Non-pigmented ciliary epithelial cell (primary cell): ENCODE data around the gene SLC23A1.
"Not testable (repeated sequence)": the region's sequence is repeated elsewhere in the genome, so short reads cannot be mapped to it uniquely, and the experiment has no call there.

Experiments
- DNase-seq: peaks from one replicate; pipeline ENCODE4 v3.0.0-alpha.2; 2010; ENCODE audit warnings: low read depth

The SLC23A1 gene

GRCh38 chr5:139389701-139390638 is 6.9 kb upstream of the SLC23A1 start, which contains the start of gene MZB1:
Gene MZB1 (minus strand): TSS chr5:139389913. CDS start chr5:139389856, 57 bp downstream.
- DNase-seq: no peak

- no peak for DNase-seq
Observed at GRCh38 chr5:139388198-139388821, 5.2 kb upstream of the SLC23A1 start.

- DNase-seq: no peak
Observed at GRCh38 chr5:139387611-139388197, 4.6 kb upstream of the SLC23A1 start.

GRCh38 chr5:139386956-139387355 is 3.9 kb upstream of the SLC23A1 start:
- DNase-seq: not testable (repeated sequence)

- DNase-seq: no peak
Observed at GRCh38 chr5:139386050-139386438, 2.9 kb upstream of the SLC23A1 start.

- no peak for DNase-seq
Observed at GRCh38 chr5:139385061-139386049, 2.3 kb upstream of the SLC23A1 start.

GRCh38 chr5:139384591-139385051 is 1.5 kb upstream of the SLC23A1 start:
- no peak for DNase-seq

GRCh38 chr5:139383993-139384590 is 995 bp upstream of the SLC23A1 start:
- DNase-seq: no peak

GRCh38 chr5:139382807-139383206 is 290 bp downstream of the SLC23A1 start:
- no peak for DNase-seq

GRCh38 chr5:139381837-139382761 is 998 bp downstream of the SLC23A1 start:
- DNase-seq: no peak

GRCh38 chr5:139379626-139380449 is 3.3 kb downstream of the SLC23A1 start:
- DNase-seq: no peak

- DNase-seq: no peak
Observed at GRCh38 chr5:139378941-139379361, 4.1 kb downstream of the SLC23A1 start.

- no peak for DNase-seq
Observed at GRCh38 chr5:139378101-139378825, 4.8 kb downstream of the SLC23A1 start.

- no peak for DNase-seq
Observed at GRCh38 chr5:139377226-139377625, 5.9 kb downstream of the SLC23A1 start.

- no peak for DNase-seq
Observed at GRCh38 chr5:139376364-139376763, 6.7 kb downstream of the SLC23A1 start.

GRCh38 chr5:139374909-139375308 is 8.2 kb downstream of the SLC23A1 start:
- no peak for DNase-seq

- DNase-seq: no peak
Observed at GRCh38 chr5:139371482-139372435, 11.3 kb downstream of the SLC23A1 start.
